Measurements from ENCODE around the gene PTPRK. TPM values are rescaled to one million over a fixed set of nuclear protein-coding genes. Genes with fewer than 3 reads are reported as not detected.

The PTPRK gene
- total RNA-seq, 1 experiment from 2014 or later = 94.4 TPM

DNA sequence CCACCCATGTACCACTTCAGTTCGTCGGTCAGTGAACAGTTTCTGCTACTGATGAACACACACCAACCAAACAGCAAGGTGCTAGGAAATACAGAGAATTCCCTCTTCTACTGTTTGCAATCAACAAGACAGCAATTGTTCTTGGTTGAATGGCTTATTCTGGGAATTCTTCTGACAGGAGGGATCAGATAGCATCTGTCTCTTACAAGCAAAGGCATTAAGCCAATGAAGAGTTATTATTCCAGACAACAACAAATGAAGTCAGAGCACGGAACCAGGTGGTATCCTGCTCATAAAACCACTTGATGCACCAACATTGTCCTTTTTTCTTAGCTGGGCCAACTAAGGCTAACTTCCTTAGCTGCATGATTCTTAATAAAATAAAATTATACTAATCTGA, 37.8 kb downstream of the PTPRK start:
- no peak overlapping the region for H3K4me3 ChIP-seq (ENCODE audit: low read depth, low read length)
- no peaks in the 10 kb centered on the region for H3K36me3 ChIP-seq (ENCODE audit: control insufficient read depth, insufficient read depth, low read length)
- no peaks in the 10 kb centered on the region for H3K27me3 Mint-ChIP-seq (ENCODE audit: insufficient read depth, unreplicated experiment)
- ChIA-PET POLR2A (no interaction called here), CTCF (no interaction called here)
- H3K4me3 Mint-ChIP-seq (ENCODE audit: unreplicated experiment) = no peak overlapping the region
- TF ChIP-seq, protein P1, sequence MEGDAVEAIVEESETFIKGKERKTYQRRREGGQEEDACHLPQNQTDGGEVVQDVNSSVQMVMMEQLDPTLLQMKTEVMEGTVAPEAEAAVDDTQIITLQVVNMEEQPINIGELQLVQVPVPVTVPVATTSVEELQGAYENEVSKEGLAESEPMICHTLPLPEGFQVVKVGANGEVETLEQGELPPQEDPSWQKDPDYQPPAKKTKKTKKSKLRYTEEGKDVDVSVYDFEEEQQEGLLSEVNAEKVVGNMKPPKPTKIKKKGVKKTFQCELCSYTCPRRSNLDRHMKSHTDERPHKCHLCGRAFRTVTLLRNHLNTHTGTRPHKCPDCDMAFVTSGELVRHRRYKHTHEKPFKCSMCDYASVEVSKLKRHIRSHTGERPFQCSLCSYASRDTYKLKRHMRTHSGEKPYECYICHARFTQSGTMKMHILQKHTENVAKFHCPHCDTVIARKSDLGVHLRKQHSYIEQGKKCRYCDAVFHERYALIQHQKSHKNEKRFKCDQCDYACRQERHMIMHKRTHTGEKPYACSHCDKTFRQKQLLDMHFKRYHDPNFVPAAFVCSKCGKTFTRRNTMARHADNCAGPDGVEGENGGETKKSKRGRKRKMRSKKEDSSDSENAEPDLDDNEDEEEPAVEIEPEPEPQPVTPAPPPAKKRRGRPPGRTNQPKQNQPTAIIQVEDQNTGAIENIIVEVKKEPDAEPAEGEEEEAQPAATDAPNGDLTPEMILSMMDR (IDR thresholded peaks at IDR 0.05; ENCODE audit: insufficient read depth in 1 of 2, low read depth in 1 of 2, low read length in 1 of 2, severe bottlenecking in 1 of 2, unreplicated experiment in 1 of 2) = no peak
- H3K9me3 ChIP-seq = no peaks in the 10 kb centered on the region
- intact Hi-C loops (cut with micrococcal nuclease; ENCODE audit: unreplicated experiment) = no loop called here
- peaks cover 16% of the 10 kb centered on the region for H3K36me3 Mint-ChIP-seq (ENCODE audit: insufficient read depth, unreplicated experiment)
- H3K9me3 Mint-ChIP-seq (ENCODE audit: unreplicated experiment) = peaks cover 10% of the 10 kb centered on the region
- no peaks in the 10 kb centered on the region for H3K27me3 ChIP-seq (replicated peaks; ENCODE audit: control insufficient read depth, insufficient read depth, low read length)
- DNase-seq = no peak
- H3K27ac Mint-ChIP-seq (ENCODE audit: unreplicated experiment) = no peak overlapping the region
- H3K4me1 ChIP-seq = 0 out of 2 replicates have a peak, but pooled peaks cover 8% of the 10 kb centered on the region
- peaks cover 37% of the 10 kb centered on the region for H3K4me1 Mint-ChIP-seq (ENCODE audit: low read depth, unreplicated experiment)
- no TSS peak for BruUV-seq (replicated peaks)

DNA sequence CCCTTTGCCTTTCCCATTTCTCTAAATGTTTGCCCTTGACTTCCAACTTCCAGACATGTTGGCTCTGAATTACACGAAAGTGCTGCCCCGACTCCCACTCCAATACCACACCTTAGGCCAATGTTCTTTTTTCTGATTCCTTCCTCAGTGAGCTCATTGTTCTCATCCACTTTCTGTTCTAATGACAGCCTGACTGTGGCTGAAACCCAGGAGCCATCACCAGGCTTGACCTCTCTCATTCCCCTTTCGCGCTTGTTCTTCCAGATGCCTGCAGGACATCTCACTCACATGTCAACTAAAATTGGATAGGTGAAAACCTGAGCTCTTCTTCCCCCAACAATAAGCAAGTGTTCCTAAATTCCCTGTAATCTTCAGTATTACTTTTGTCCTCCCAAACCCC, 40.4 kb downstream of the PTPRK start:
- POLR2A ChIA-PET = no interaction called here
- Mint-ChIP-seq H3K27ac (ENCODE audit: unreplicated experiment) (no peak overlapping the region), H3K36me3 (ENCODE audit: insufficient read depth, unreplicated experiment) (peaks cover 5% of the 10 kb centered on the region), H3K9me3 (ENCODE audit: unreplicated experiment) (peaks cover 10% of the 10 kb centered on the region), H3K4me1 (ENCODE audit: low read depth, unreplicated experiment) (peaks cover 24% of the 10 kb centered on the region), H3K27me3 (ENCODE audit: insufficient read depth, unreplicated experiment) (no peaks in the 10 kb centered on the region), H3K4me3 (ENCODE audit: unreplicated experiment) (no peak overlapping the region)
- no peak for DNase-seq
- no peaks in the 10 kb centered on the region for H3K27me3 ChIP-seq (replicated peaks; ENCODE audit: control insufficient read depth, insufficient read depth, low read length)
- no peaks in the 10 kb centered on the region for H3K36me3 ChIP-seq (ENCODE audit: control insufficient read depth, insufficient read depth, low read length)
- no peak overlapping the region for H3K4me3 ChIP-seq (ENCODE audit: low read depth, low read length)
- BruUV-seq (replicated peaks) = no TSS peak
- TF ChIP-seq, protein P1 (IDR thresholded peaks at IDR 0.05; ENCODE audit: insufficient read depth in 1 of 2, low read depth in 1 of 2, low read length in 1 of 2, severe bottlenecking in 1 of 2, unreplicated experiment in 1 of 2) = no peak
- H3K4me1 ChIP-seq = 0 out of 2 replicates have a peak, but pooled peaks cover 8% of the 10 kb centered on the region
- CTCF ChIA-PET = no interaction called here
- intact Hi-C loops (cut with micrococcal nuclease; ENCODE audit: unreplicated experiment) = no loop called here
- no peaks in the 10 kb centered on the region for H3K9me3 ChIP-seq

- ChIA-PET POLR2A (no interaction called here), CTCF (no interaction called here)
- Histone ChIP-seq H3K4me1 (0 out of 2 replicates have a peak, but pooled peaks cover 14% of the 10 kb centered on the region), H3K9me3 (no peaks in the 10 kb centered on the region), H3K27me3 (replicated peaks; ENCODE audit: control insufficient read depth, insufficient read depth, low read length) (no peaks in the 10 kb centered on the region), H3K36me3 (ENCODE audit: control insufficient read depth, insufficient read depth, low read length) (no peaks in the 10 kb centered on the region), H3K4me3 (ENCODE audit: low read depth, low read length) (no peak overlapping the region)
- intact Hi-C loops (cut with micrococcal nuclease; ENCODE audit: unreplicated experiment) = no loop called here
- no TSS peak for BruUV-seq (replicated peaks)
- H3K4me1 Mint-ChIP-seq (ENCODE audit: low read depth, unreplicated experiment) = peaks cover 24% of the 10 kb centered on the region
- TF ChIP-seq, protein P1 (IDR thresholded peaks at IDR 0.05; ENCODE audit: insufficient read depth in 1 of 2, low read depth in 1 of 2, low read length in 1 of 2, severe bottlenecking in 1 of 2, unreplicated experiment in 1 of 2) = no peak
- peaks cover 5% of the 10 kb centered on the region for H3K36me3 Mint-ChIP-seq (ENCODE audit: insufficient read depth, unreplicated experiment)
- no peak for DNase-seq
- peaks cover 10% of the 10 kb centered on the region for H3K9me3 Mint-ChIP-seq (ENCODE audit: unreplicated experiment)
- H3K27me3 Mint-ChIP-seq (ENCODE audit: insufficient read depth, unreplicated experiment) = no peaks in the 10 kb centered on the region
- no peak overlapping the region for H3K27ac Mint-ChIP-seq (ENCODE audit: unreplicated experiment)
- no peak overlapping the region for H3K4me3 Mint-ChIP-seq (ENCODE audit: unreplicated experiment)
Observed at GRCh38 chr6:128479048-128479666, 41.2 kb downstream of the PTPRK start.

Data from Caco-2 (cell line).